Inflammatory macrophage treated with lipopolysaccharide for 4 hours (primary cell): ENCODE measurements around the gene CNDP1.

ENCODE experiments used
- DNase-seq: peaks from one replicate; pipeline ENCODE4 v3.0.0-alpha.2; 2020

CNDP1 gene

DNA sequence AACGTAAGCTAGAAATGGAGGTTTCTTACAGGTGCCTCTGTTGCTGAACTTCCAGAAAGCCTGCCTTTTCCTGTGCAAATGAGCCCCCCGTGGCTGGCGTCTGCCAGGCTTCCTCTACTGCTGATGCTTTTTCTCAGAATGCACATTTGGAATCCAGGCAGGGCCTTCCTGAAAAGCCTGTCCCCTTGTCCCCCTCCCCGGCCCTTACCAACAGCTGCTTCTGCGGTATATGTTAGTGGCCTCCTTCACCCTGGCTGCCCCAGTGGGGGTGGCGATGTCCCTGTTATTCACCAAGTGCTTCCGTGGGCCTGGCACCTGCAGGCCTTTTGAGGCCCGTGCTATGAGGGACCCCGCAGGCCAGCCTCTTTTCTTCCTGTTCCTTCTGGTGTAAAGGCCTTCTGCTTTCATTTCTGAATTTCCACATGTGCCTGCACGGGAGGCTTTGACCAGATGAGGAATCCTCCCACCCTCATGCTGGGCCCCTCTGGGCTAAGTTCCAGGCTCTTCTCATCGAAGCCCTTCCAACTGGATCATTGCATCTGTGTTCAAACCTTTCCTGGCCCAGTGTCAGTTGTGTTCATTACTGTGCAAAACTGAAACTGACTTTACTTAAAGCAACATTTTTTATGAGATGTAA lies 27.7 kb upstream of the CNDP1 start:
- peak; percentile 42 for DNase-seq

DNA sequence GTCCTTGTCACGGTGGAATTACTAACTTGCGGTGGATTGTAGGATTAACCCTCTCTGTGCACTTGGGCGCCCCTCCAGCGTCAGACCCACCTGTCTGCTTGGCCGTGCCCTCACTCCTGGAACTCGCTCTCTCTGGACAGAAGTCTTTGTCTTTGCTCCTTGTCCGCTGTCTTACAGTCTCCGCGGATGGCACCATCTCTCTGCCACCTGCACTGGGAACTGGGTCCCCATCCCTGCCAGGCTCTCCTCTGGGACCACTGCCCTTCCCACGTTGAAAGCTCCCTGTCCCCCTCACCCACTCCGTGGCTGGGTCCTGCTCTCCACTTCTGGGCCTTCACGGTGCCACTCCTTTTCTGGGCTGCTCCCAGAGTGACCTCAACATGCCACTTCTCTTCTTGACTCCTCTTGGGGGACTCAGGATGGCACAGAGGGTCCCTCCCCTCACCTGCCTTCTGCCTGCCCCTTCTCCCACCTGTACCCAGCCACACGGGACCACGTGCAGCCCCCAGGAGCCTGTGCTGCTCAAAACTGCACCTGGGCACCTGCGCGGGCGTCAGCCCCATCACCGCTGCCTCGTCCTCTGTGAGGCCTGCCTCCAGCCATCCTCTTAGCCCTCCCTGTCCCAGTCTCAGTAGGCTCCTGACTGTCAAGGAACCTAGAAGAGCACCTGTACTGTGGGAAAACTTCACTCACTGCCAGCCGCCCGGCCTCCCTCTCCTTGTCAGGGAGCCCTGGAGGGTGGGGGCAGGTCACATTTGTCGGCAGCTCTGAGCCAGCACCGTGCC lies 27.0 kb upstream of the CNDP1 start:
- DNase-seq = no peak

DNA sequence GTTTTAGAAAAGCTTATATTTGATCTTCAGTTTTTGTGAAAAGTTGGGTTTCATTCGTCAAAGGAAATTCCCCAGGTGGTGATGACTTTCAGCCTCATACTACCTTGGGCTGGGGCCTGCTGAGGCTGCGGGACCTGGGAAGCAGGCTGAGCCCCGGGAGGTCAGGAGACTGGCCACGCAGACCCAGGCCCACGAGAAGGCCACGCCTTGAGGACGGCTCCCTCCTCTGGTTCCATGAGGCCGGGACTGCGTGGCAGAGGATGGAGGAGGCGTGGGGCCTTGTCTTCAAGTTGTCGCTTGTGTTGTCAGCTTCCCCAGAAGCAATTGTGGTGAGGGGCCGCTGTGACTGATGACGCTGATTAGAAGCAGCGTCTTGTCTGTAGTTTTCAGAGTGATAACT lies 26.4 kb upstream of the CNDP1 start:
- DNase-seq = no peak

DNA sequence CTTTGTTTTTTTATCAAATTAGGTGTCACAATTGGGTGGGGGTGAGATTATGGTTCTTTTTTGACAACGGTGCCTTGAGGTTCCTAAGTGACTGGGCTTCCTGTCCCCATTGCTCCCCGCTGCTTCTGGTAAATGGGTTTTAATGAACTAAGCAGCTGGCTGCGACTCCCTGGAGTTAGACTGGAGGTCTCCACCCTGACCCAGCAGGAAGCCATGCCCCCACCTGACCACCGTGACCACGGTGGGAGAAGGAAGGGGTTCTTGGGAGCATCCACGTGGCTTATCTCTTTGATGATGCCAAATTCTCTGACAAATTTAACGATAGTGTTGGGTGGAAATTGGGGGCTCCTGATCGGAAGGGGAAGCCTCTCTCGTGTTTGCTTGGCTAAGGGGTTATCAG lies 25.9 kb upstream of the CNDP1 start:
- no peak for DNase-seq

DNA sequence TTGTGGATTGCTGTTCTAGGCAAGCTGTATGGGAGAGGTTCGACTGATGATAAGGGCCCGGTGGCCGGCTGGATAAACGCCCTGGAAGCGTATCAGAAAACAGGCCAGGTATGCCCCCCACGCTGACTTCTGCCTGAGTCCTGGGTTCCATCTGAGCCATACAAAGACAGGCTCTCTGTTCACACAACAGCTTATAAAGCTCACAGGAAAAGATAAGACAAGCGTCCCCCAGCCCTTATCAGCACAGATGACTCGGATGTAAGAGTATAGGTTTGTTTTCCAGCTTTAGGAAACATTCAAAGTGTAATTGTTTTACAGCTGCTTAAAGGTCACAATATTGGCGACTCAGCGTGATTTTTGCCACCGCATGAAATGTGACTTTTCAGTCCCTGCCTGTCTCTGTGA lies 25.5 kb upstream of the CNDP1 start:
- no peak for DNase-seq

DNA sequence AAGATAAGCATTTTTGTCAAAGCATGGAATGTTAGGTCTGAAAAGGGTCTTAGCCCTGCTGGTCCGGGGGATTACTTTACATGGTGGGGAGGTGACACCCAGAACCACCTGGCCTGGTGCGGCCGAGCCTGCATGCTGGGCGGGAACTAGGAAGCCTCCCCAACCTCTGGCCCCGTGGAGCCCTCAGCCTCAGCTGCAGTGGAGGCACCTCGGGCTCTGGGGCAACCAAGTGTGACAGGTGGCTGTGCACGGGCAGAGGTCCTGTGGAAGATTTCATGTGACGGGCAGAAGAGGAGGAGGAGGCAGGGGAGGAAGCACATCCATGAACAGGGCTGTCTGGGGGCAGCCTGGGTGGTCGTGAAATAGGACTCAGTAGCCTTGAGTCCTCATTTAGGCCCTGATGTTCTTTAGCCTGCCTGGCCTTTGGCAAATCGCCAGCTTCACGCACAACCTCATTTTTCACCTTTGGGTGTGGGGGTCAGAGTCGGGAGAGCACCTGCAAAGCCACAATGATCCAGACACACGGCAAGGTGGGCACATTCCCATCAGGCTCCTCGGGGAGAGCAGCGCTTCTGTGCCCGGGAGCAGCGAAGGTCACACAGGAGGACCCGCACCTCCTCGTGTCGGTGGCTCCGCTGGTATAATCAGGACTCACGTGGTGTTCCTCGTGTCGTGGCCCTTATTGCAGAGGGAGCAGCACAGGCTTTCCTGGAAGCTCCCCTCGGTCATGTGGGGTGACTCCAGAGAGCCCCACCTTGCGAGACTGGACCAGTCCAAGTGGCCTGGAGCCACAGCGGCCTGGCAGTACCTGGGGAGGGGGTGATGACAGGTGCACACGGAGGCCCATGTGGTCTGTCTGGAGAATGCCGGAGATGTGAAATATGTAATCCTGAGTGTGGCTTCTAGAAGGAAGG lies 24.2 kb upstream of the CNDP1 start:
- no peak for DNase-seq

DNA sequence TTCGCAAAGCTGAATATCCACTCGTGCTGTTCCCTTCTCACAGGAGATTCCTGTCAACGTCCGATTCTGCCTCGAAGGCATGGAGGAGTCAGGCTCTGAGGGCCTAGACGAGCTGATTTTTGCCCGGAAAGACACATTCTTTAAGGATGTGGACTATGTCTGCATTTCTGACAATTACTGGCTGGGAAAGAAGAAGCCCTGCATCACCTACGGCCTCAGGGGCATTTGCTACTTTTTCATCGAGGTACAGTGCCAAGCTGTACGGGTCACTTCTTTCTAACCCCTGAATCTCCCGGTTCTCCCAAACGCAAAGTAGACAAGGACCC lies 23.6 kb upstream of the CNDP1 start:
- DNase-seq = no peak

DNA sequence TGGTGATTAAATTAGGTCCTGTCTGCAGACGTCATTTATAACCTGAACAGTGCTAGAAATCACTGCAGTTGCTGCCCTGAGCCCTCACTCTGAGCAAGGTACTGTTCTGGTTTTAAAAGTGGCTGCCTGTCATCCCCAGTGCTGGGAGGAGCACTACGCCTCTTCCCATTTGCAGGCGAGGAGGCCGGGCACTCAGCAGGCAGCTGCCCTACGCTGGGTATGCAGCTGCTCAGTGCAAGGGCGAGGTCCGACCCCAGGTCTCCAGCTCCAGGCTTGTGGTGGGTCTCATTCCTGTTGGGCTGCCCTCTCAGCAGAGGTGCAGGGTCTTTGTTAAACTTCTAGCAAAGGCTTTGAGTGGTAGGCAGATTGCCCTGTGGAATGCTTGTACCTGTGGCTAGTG lies 22.5 kb upstream of the CNDP1 start:
- DNase-seq = no peak

DNA sequence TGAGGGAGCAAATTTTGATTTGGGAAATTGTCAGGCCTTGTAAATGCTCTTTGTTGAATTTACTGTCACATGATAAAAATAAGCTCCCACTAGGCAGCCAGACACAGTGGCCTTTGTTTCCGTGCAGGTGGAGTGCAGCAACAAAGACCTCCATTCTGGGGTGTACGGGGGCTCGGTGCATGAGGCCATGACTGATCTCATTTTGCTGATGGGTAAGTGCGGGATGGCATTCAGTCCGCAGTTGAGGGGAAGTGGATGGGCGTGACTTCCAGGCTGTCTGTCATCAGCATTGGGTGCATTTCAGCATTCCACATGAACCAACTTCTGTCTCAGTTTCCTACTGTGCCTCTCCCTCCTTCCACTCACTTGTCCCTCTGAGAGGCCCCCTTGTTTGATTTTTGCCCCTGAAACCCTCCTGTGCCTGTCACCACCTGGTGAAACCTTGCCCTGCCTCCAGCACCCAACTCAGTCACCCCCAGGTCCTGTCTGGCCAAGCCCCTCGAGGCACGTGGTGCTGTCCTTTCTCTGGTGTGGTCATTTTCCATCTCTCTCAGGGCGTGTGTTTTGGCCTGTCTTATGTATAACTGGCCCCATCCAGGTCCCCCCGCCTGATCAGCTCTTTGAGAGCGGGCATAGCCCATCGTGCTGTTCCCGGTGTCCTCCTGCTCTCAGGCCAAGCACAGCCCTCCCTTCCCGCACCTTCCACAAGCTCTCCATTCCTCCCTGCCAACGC lies 21.8 kb upstream of the CNDP1 start:
- DNase-seq = no peak

DNA sequence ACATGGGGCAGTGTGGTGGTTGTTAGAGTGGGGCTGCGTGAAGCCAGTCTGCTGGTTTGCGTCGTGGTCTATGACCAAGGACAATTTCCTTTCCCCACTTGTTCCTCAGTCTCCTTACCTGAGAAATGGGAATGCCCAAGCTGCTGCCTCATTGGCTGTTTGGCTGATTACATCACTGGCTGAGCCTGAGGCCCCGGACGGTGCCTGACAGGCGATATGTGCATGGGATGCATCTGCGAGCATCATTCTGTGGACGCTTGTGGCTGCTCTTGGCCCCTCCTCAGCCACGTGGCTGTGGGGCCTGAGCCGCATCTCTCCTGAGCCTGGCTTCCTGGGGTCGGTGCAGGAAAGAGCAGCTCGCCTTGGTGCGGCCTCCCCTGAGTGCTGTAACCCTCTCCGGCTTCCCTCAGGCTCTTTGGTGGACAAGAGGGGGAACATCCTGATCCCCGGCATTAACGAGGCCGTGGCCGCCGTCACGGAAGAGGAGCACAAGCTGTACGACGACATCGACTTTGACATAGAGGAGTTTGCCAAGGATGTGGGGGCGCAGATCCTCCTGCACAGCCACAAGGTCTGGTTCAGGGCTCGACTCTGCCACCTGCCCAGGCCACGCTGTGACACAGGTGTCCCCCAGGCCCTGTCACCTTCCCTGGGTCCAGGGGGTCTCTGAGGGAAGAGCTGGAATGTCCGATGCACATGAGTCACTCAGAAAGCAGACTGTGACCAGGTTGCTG lies 21.0 kb upstream of the CNDP1 start:
- DNase-seq = no peak

DNA sequence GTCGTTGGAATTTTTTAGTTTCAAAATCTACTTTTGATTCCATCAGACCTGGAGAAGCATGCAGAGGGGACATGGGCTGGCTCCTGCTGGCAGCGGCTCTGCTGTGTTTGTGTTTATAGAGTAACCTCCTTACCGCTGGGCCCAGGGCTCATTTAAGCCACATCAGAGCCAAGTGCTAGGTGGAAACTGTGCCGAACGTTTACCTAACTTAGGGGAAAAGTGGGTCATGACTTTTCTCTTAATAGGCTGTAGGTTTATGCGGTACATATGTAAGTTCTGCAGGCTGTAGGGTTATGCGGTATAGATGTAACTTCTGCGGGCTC lies 20.5 kb upstream of the CNDP1 start:
- DNase-seq = no peak

DNA sequence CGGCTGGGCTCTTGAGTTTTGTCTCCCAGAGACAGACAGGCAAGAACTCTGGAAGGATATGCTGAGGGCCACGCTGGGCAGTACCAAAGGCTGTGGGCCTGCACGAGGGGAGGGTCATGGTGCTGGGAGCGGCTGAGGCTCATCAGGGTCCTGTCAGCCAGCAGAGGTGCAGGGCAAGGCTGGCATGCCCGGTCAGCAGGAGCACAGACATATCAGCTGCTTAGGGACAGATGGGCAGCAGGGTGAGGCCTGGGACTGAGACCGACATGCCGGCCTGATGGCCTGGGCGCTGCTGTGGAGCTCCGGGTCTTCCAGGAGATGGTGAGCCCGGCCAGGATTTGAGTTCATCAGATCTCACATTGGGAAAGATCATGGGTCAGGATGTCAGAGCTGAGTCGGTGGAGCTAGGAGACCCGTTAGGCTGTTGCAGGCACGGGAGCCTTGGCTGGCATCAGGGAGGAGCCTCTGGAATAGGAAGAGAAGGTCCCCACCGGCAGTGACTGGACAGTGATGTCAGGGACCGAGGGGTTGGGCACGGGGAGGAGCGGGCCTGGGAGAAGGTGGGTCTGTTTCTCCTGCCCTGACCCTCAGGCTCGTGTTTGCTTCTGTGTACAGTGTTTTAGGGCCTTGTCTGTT lies 19.3 kb upstream of the CNDP1 start:
- DNase-seq = no peak

DNA sequence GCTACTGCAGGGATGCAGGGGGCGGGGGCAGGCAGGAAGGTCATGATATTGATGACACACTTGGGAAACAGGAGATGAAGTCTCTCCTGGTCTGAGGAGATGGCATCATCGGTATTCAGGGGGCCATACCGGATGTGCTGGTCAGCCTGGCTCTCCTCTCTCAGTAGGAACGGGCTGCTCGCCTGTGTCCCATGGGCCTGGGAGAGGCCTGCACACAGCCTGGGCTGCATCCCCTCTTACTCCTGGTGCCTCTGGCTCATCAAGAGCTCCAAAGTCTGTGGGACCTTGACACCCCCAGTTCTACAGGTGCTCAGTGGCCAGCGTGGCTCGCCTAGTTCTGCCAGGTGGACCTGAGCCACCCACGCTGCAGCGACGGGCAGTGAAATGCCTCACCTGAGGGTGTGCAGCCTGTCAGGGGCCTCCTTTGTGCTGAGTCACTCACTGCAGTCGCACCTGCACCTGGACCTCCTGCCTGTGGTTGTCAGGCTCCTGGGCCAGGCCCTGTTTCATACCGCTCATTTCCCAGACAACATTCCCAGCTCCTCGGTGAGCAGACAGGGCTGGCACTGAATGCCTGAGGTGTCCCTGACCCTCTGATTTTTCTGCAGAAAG lies 18.6 kb upstream of the CNDP1 start:
- DNase-seq = no peak

DNA sequence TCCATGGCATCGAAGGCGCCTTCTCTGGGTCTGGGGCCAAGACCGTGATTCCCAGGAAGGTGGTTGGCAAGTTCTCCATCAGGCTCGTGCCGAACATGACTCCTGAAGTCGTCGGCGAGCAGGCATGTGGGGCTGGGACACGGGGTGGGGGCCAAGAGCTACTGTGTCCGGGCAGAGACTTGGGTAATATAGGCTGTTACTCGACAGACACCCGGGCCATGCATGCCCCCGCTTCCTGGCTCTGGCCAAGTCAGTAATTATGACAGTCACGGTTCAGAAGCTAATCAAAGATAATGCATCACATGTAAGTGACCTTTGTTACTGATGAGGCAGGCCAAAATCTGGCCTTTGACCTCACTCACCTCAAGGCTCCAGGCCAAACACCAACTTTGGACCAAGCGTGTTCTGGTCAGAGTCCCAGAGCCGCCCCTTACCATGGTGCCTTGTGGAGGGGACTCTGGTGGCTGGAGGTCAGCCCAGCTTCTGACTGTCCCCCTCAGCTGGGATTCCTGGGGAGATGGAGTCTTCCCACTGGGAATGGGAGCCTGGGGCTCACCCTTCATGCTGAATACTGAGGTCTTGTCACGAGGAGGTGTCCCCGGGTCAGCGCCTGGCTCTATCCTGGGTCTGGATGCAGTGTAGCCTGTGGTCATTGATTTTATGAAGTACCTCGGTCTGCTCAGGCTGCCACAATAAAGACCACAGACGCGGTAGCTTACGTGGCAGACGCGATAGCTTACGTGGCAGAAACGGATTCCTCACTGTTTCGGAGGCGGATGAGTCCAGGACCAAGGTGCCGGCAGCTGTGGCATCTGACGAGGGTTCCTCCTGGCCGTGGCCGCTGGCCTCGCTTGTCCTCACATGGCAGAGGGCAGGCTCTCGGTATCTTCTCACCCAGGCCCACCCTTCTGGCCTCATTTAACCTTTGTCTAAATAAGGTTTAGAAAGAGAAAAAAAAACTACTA lies 17.7 kb upstream of the CNDP1 start:
- no peak for DNase-seq

DNA sequence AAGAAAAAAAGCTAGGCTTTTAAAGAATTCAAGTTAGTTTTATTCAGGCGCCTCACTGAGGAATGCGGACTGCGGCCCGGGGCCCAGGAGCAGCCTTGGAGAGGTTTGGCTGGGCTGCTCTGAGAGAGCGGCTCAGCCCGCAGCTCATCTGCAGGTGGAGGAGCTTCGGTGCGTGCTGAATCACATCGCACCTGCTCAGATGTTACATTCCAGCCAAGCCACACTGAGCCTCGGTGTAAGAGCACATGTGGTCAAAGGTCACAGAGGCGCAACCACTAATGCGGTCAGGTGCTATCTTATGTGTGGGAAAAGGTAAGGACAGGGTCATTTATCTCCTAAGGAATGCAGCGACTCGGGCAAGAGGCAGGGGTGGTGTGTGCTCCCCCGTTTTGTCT lies 17.1 kb upstream of the CNDP1 start:
- DNase-seq = no peak

DNA sequence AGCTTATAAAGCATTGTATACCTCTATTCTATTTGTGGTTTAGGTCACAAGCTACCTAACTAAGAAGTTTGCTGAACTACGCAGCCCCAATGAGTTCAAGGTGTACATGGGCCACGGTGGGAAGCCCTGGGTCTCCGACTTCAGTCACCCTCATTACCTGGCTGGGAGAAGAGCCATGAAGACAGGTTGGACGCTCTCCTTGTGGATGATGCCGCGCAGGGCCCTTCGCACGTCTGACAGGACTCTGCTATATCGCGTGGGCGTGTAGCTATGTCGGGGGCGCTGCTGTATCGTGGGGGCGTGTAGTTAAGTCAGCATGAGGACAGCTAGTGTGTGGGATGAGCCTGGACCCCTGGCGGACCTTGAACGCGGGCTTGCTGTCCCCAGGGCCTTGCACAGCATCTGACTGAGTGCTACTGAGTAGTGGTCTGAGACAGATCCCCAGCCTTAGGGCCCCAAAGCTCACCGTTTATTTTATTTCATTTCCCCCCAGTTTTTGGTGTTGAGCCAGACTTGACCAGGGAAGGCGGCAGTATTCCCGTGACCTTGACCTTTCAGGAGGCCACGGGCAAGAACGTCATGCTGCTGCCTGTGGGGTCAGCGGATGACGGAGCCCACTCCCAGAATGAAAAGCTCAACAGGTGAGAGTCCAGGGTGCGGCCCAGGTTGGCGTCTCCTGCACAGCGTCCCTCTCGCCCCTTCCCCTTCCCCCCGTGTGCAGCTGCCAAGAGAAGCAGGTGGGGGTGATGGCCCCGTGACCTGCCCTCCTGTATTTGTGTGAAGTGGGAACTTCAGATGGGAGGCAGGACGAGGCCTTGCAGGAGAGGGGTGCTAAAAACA lies 15.6 kb upstream of the CNDP1 start:
- no peak for DNase-seq

DNA sequence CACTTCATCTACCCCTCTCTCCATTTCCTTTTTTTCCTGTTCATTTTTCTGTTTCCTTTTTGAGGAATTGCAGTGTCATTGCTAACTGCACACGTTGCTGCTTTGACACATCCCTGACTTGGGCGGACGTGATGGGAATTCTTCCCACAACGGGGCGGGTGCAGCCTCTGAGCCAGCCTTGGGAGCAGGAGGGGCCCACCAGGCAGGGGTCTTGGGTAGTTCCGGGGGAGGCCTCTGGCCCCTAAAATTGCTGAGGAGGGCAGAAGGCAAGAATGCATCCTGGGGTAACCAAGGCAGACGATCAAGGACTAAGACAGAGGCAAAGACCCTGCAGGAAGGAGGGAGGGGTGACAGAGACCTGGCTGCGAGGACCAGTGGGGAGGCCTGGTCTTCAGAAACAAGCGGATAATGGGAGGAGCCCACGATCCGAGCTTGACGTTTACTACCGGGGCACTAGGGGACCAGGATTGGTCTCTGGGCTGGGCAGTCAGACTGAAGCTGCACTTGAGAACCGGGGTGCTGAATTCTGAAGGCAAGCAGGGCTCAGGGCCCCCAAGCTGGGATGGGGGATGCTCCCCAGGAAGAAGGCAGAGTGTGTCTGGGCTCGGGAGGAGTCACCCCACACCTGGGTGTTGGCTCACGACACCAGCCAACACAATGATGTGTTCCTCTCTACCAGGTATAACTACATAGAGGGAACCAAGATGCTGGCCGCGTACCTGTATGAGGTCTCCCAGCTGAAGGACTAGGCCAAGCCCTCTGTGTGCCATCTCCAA lies 14.8 kb upstream of the CNDP1 start:
- no peak for DNase-seq

DNA sequence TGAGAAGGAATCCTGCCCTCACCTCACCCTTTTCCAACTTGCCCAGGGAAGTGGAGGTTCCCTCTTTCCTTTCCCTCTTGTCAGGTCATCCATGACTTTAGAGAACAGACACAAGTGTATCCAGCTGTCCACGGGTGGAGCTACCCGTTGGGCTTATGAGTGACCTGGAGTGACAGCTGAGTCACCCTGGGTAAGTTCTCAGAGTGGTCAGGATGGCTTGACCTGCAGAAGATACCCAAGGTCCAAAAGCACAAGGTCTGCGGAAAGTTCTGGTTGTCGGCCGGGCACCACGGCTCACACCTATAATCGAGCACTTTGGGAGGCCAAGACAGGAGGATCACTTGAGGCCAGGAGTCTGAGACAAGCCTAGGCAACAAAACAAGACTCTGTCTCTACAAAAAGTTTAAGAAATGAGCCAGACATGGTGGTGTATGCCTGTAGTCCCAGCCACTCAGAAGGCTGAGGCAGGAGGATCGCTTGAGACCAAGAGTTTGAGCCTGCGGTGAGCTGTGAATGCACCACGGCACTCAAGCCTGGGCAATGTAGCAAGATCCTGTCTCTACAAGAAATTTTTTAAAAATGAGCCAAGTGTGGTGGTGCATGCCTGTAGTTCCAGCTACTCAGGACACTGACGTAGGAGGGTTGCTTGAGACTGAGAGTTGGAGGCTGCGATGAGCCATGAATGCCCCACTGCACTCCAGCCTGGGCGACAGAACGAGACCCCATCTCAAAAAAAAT lies 14.0 kb upstream of the CNDP1 start:
- no peak for DNase-seq
